Neural progenitor cell (in vitro differentiated cells): ENCODE data around the gene ABLIM2. TPM values are rescaled to one million over a fixed set of nuclear protein-coding genes. Genes with fewer than 3 reads are reported as not detected.

Experiments used
- DNase-seq: peaks from one replicate; pipeline ENCODE4 v3.0.0-alpha.2; 2016; ENCODE audit warnings: low spot score
- H2AFZ ChIP-seq: fragments of 200-600 bp; sonication (generic); replicated peaks from 2 replicates; pipeline ENCODE4 v1.6.1; 2016; ENCODE audit warnings: antibody characterized with exemption
- H3F3A ChIP-seq: fragments of 200-600 bp; sonication (generic); 2 replicates; pipeline ENCODE4 v1.6.1; 2016; ENCODE audit warnings: antibody characterized with exemption, low read depth
- H3K27ac ChIP-seq: fragments of 200-600 bp; sonication (generic); 2 replicates; pipeline ENCODE4 v1.5.1; 2016; ENCODE audit warnings: mild to moderate bottlenecking
- H3K27me3 ChIP-seq: fragments of 200-600 bp; sonication (generic); 2 replicates; pipeline ENCODE4 v1.6.1; 2016; ENCODE audit warnings: mild to moderate bottlenecking, moderate library complexity
- H3K36me3 ChIP-seq: fragments of 200-600 bp; sonication (generic); 2 replicates; pipeline ENCODE4 v1.5.1; 2016
- H3K4me1 ChIP-seq: fragments of 200-600 bp; sonication (generic); 2 replicates; pipeline ENCODE4 v1.6.1; 2016; ENCODE audit warnings: mixed run types
- H3K4me2 ChIP-seq: fragments of 200-600 bp; sonication (generic); 2 replicates; pipeline ENCODE4 v1.6.1; 2016
- H3K4me3 ChIP-seq: fragments of 200-600 bp; sonication (generic); 2 replicates; pipeline ENCODE4 v1.5.1; 2016
- H3K79me2 ChIP-seq: fragments of 200-600 bp; sonication (generic); 2 replicates; pipeline ENCODE4 v1.6.1; 2016; ENCODE audit warnings: low read depth
- H3K9ac ChIP-seq: fragments of 200-600 bp; sonication (generic); 2 replicates; pipeline ENCODE4 v1.6.1; 2016
- H3K9me3 ChIP-seq: fragments of 200-600 bp; sonication (generic); 2 replicates; pipeline ENCODE4 v1.5.1; 2016; ENCODE audit warnings: low read depth
- H4K20me1 ChIP-seq: fragments of 200-600 bp; sonication (generic); 2 replicates; pipeline ENCODE4 v1.6.1; 2016; ENCODE audit warnings: low read depth
- H3K27ac Mint-ChIP-seq: 3 replicates; pipeline ENCODE4 v1.8.0; 2021; ENCODE audit warnings: mixed read lengths
- H3K27me3 Mint-ChIP-seq: 2 replicates; pipeline ENCODE4 v1.8.0; 2022; ENCODE audit warnings: low read depth, mild to moderate bottlenecking, inconsistent platforms, moderate library complexity, mixed read lengths; ENCODE audit not compliant: insufficient read depth
- H3K36me3 Mint-ChIP-seq: 3 replicates; pipeline ENCODE4 v1.8.0; 2021; ENCODE audit warnings: mixed read lengths
- H3K4me1 Mint-ChIP-seq: 3 replicates; pipeline ENCODE4 v1.8.0; 2021; ENCODE audit warnings: mixed read lengths
- H3K4me3 Mint-ChIP-seq: 3 replicates; pipeline ENCODE4 v1.8.0; 2021; ENCODE audit warnings: mild to moderate bottlenecking, moderate library complexity, mixed read lengths
- H3K9me3 Mint-ChIP-seq: 3 replicates; pipeline ENCODE4 v1.8.0; 2020; ENCODE audit warnings: mixed read lengths
- EZH2 ChIP-seq: fragments of 200-600 bp; sonication (generic); IDR thresholded peaks from 2 replicates; pipeline ENCODE4 v1.6.1; 2017; ENCODE audit warnings: antibody characterized with exemption, mild to moderate bottlenecking, moderate library complexity
- EZH2phosphoT487 ChIP-seq: fragments of 200-600 bp; sonication (generic); IDR thresholded peaks from 2 replicates; pipeline ENCODE4 v1.6.1; 2017; ENCODE audit warnings: antibody characterized with exemption
- total RNA-seq: library from RNA; depleted of rRNA; stranded (reverse); fragments of >200 nt; gene quantifications from 2 replicates; pipeline ENCODE4 v1.2.3, GENCODE V29; 2015; ENCODE audit warnings: low replicate concordance
- TF ChIP-seq, protein P1 (sequence below): fragments of 200-600 bp; sonication (generic); IDR thresholded peaks from 2 replicates; pipeline ENCODE4 v1.5.1; 2017; ENCODE audit warnings: antibody characterized with exemption, mild to moderate bottlenecking

Gene ABLIM2
- total RNA-seq, 1 donor from 2014 or later: 0.24 TPM

DNA sequence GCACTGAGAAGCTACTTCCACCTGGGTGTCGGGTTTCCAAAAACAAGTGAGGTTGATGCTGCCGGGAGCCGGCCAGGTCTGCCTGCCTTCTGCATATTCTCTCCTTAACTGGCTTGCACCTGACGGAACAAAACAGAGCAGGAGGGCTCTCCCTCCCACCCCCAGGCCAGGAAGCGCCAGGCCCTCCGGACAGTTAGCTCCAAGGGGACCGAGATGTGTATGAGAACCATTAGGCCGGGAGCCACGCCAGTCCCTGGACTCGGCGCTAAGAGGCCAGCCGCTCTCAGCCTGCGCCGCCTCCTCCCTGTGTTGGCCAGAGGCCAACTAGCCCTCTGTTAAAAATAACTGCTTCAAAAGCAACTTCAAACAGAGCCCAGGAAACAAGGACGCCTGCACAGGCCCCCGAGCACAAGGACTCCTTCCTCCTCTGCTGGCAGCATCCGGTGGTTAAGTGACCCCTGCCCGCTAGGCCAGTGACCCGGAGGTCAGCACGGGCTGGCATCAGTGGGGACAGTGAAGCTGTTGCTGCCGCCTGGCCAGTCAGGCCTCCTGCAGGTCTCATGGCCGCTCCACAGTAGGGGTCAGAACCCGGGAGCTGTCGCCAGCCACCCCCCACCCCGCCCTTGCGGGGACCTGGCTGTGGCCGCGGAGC, 107.9 kb downstream of the ABLIM2 start:
- H3K27ac Mint-ChIP-seq: no peak overlapping the region
- Histone ChIP-seq H3K27ac (no peak overlapping the region), H3K27me3 (no peaks in the 10 kb centered on the region), H2AFZ (peak overlapping the region; percentile 18), H3K9ac (no peak overlapping the region), H4K20me1 (no peaks in the 10 kb centered on the region), H3F3A (peaks cover 12% of the 10 kb centered on the region), H3K4me1 (peaks cover 17% of the 10 kb centered on the region), H3K79me2 (no peaks in the 10 kb centered on the region), H3K4me3 (no peak overlapping the region), H3K4me2 (no peak overlapping the region), H3K36me3 (no peaks in the 10 kb centered on the region), H3K9me3 (no peaks in the 10 kb centered on the region)
- peaks cover 10% of the 10 kb centered on the region for H3K9me3 Mint-ChIP-seq
- no peak for DNase-seq
- H3K36me3 Mint-ChIP-seq: no peaks in the 10 kb centered on the region
- peaks cover 19% of the 10 kb centered on the region for H3K27me3 Mint-ChIP-seq
- H3K4me1 Mint-ChIP-seq: peaks cover 37% of the 10 kb centered on the region
- TF ChIP-seq, protein P1, sequence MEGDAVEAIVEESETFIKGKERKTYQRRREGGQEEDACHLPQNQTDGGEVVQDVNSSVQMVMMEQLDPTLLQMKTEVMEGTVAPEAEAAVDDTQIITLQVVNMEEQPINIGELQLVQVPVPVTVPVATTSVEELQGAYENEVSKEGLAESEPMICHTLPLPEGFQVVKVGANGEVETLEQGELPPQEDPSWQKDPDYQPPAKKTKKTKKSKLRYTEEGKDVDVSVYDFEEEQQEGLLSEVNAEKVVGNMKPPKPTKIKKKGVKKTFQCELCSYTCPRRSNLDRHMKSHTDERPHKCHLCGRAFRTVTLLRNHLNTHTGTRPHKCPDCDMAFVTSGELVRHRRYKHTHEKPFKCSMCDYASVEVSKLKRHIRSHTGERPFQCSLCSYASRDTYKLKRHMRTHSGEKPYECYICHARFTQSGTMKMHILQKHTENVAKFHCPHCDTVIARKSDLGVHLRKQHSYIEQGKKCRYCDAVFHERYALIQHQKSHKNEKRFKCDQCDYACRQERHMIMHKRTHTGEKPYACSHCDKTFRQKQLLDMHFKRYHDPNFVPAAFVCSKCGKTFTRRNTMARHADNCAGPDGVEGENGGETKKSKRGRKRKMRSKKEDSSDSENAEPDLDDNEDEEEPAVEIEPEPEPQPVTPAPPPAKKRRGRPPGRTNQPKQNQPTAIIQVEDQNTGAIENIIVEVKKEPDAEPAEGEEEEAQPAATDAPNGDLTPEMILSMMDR: no peak
- TF ChIP-seq EZH2phosphoT487: no peak
- no peak for TF ChIP-seq EZH2
- H3K4me3 Mint-ChIP-seq: no peak overlapping the region

DNA sequence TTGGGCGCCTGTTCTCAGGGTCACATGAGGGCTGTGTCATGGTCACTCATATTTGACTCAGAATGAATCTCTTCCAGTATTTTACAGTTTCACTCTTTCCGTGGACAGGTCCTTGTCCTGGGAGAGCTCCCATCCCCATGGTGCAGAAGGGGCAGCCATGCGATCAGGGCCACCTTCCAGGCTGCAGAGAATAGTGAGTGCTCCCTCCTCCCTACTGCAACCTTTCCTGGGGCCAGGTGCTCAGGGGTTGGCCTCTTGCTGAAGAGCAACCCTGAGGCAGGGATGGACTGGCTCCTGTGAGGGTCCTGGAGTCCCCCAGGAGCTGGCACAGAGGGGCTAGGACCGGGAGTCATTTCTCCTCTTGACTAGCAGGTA, 108.4 kb downstream of the ABLIM2 start:
- no peaks in the 10 kb centered on the region for H3K9me3 ChIP-seq
- no peak overlapping the region for H3K27ac ChIP-seq
- H3K4me1 ChIP-seq: peaks cover 17% of the 10 kb centered on the region
- H4K20me1 ChIP-seq: no peaks in the 10 kb centered on the region
- Mint-ChIP-seq H3K4me3 (no peak overlapping the region), H3K9me3 (peaks cover 10% of the 10 kb centered on the region), H3K27ac (no peak overlapping the region), H3K4me1 (peaks cover 37% of the 10 kb centered on the region), H3K27me3 (peaks cover 18% of the 10 kb centered on the region), H3K36me3 (no peaks in the 10 kb centered on the region)
- H3K9ac ChIP-seq: no peak overlapping the region
- H3F3A ChIP-seq: peaks cover 12% of the 10 kb centered on the region
- H3K79me2 ChIP-seq: no peaks in the 10 kb centered on the region
- no peak overlapping the region for H2AFZ ChIP-seq
- H3K36me3 ChIP-seq: no peaks in the 10 kb centered on the region
- no peak overlapping the region for H3K4me3 ChIP-seq
- DNase-seq: no peak
- no peaks in the 10 kb centered on the region for H3K27me3 ChIP-seq
- no peak overlapping the region for H3K4me2 ChIP-seq
- TF ChIP-seq, protein P1: no peak
- TF ChIP-seq EZH2: no peak
- TF ChIP-seq EZH2phosphoT487: no peak

DNA sequence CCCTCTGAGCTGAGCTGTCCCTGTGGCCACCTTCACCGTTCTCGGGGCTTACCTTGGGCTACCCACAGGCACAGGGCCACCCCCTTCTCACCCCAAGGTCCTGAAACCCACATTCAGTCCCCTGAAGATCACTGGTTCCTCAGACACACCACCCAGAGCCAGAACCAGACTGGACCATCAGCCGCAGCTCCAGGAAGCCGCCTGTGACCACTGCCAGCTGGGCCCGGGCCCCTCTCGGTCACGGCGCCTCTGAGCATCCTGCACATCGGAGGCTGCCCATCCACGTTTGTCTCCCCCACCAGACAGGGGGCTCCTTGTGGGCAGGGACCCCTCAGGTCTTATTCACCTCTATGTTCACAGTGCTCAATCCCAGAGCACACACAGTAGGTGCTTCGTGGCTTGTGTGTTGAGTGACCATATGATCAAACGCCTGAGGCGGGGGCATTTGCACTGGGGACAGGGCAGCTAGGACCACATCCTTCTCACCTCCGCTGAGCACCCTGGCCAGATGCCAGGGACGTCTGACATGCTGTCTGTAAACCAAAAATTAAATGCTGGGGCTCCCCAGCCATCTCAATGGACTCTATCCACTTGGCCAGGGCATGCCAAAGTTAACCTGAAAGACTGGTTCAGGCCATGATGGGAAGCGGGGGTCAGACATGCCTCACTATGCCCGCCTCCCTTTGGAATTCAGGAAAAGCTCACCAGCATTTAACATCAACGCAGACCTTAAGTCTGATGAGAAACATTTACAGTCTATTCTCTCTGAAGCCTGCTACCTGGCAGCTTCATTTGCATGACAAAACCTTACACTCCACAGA, 109.5 kb downstream of the ABLIM2 start:
- H3K4me2 ChIP-seq: no peak overlapping the region
- H3F3A ChIP-seq: peaks cover 12% of the 10 kb centered on the region
- Mint-ChIP-seq H3K27me3 (peaks cover 16% of the 10 kb centered on the region), H3K36me3 (no peaks in the 10 kb centered on the region), H3K9me3 (peaks cover 6% of the 10 kb centered on the region), H3K4me3 (no peak overlapping the region), H3K27ac (no peak overlapping the region), H3K4me1 (peaks cover 37% of the 10 kb centered on the region)
- TF ChIP-seq EZH2phosphoT487 (no peak), EZH2 (no peak)
- TF ChIP-seq, protein P1: no peak
- no peaks in the 10 kb centered on the region for H3K36me3 ChIP-seq
- H4K20me1 ChIP-seq: no peaks in the 10 kb centered on the region
- H3K9me3 ChIP-seq: no peaks in the 10 kb centered on the region
- H3K9ac ChIP-seq: no peak overlapping the region
- H3K27me3 ChIP-seq: no peaks in the 10 kb centered on the region
- H3K79me2 ChIP-seq: no peaks in the 10 kb centered on the region
- peak; percentile 33 for DNase-seq
- H2AFZ ChIP-seq: no peak overlapping the region
- H3K4me3 ChIP-seq: no peak overlapping the region
- H3K27ac ChIP-seq: no peak overlapping the region
- H3K4me1 ChIP-seq: peaks cover 17% of the 10 kb centered on the region
